Fibroblast of skin of right biceps (primary cell): Measurements from ENCODE around the gene GATA2.

Experiments
- DNase-seq: peaks from one replicate; pipeline ENCODE4 v3.0.0-alpha.2; 2013

GATA2 gene

GRCh38 chr3:128432301-128432970 lies 60.6 kb downstream of the GATA2 start:
- no peak for DNase-seq

GRCh38 chr3:128431803-128432300 lies 61.1 kb downstream of the GATA2 start:
- no peak for DNase-seq

GRCh38 chr3:128430731-128431130 lies 62.3 kb downstream of the GATA2 start:
- no peak for DNase-seq

GRCh38 chr3:128430301-128430700 lies 62.7 kb downstream of the GATA2 start:
- DNase-seq, result no peak

GRCh38 chr3:128429751-128430150 lies 63.2 kb downstream of the GATA2 start:
- no peak for DNase-seq
